Prostate gland (tissue), 2 donors: Measurements from ENCODE around the gene CLASP1.

ENCODE experiments used
- CTCF ChIP-seq, 4 experiments: fragments of 200-600 bp in 2 of 4; fragments of 450-650 bp in 2 of 4; sonication (generic) in 2 of 4; IDR thresholded peaks; 1 replicate in 3 of 4; 2 replicates in 1 of 4; pipeline ENCODE4 v1.5.1; 2016 to 2019; ENCODE audit warnings: antibody characterized with exemption in 4 of 4, mild to moderate bottlenecking in 2 of 4, moderate library complexity in 2 of 4
- POLR2A ChIP-seq: fragments of 450-650 bp; IDR thresholded peaks from one replicate; pipeline ENCODE4 v1.6.1; 2016; ENCODE audit warnings: antibody characterized with exemption, mild to moderate bottlenecking

DNA sequence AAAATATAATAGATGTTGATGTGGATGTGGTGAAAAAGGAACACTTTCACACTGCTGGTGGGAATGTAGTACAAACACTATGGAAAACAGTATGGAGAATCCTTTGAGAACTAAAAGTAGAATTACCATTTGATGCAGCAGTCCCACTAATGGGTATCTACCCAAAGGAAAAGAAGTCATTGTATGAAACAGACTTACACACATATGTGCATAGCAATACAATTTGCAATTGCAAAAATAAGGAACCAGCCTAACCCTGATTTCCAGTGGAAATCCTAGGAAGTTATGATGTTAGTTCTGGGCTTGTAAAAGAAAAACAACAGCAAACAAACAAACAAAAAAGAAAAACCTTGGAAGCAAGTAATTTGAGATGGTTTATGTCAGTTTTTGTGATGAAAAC is 28.6 kb upstream of the CLASP1 start:
- TF ChIP-seq POLR2A (no peak), CTCF (IDR thresholded peaks at IDR 0.05) (no peak)
